Suppressor macrophage treated with lipopolysaccharide for 4 hours (primary cell): Measurements from ENCODE around the gene COA8.
"Not testable (repeated sequence)": the region's sequence is repeated elsewhere in the genome, so short reads cannot be mapped to it uniquely, and the experiment has no call there.

Source experiments
- DNase-seq: peaks from one replicate; pipeline ENCODE4 v3.0.0-alpha.2; 2020

The COA8 gene

GRCh38 chr14:103562429-103563225, at the start of gene COA8, which contains the start of gene BAG5:
TSS of gene COA8 (plus strand) at chr14:103562960. CDS start at chr14:103563002, 42 bp downstream.
TSS of gene BAG5 (minus strand) at chr14:103562657. CDS start at chr14:103561164, 1,493 bp downstream.
- peak; percentile 89 for DNase-seq

- no peak for DNase-seq
Observed at GRCh38 chr14:103514596-103515421, 48.0 kb upstream of the COA8 start.

GRCh38 chr14:103516426-103517173, 46.2 kb upstream of the COA8 start:
- no peak for DNase-seq

GRCh38 chr14:103517174-103517566, 45.6 kb upstream of the COA8 start:
- DNase-seq = no peak

GRCh38 chr14:103517721-103518421, 44.9 kb upstream of the COA8 start:
- DNase-seq = no peak

- peak; percentile 54 for DNase-seq
Observed at GRCh38 chr14:103518422-103519042, 44.2 kb upstream of the COA8 start.

GRCh38 chr14:103519043-103519836, 43.5 kb upstream of the COA8 start:
- DNase-seq = no peak

- no peak for DNase-seq
Observed at GRCh38 chr14:103519837-103520212, 42.9 kb upstream of the COA8 start.

GRCh38 chr14:103520269-103520656, 42.5 kb upstream of the COA8 start:
- no peak for DNase-seq

GRCh38 chr14:103520657-103521437, 41.9 kb upstream of the COA8 start:
- DNase-seq = peak; percentile 82

- no peak for DNase-seq
Observed at GRCh38 chr14:103521438-103521950, 41.3 kb upstream of the COA8 start.

GRCh38 chr14:103521951-103522563, 40.7 kb upstream of the COA8 start:
- no peak for DNase-seq

GRCh38 chr14:103522649-103523574, 39.8 kb upstream of the COA8 start, which contains the start of gene CKB:
TSS of gene CKB (minus strand) at chr14:103522830. CDS start at chr14:103522493, 337 bp downstream.
- DNase-seq = peak; percentile 78

- DNase-seq = no peak
Observed at GRCh38 chr14:103523575-103523954, 39.2 kb upstream of the COA8 start.

- DNase-seq = no peak
Observed at GRCh38 chr14:103524002-103524935, 38.5 kb upstream of the COA8 start.

- not testable (repeated sequence) for DNase-seq
Observed at GRCh38 chr14:103525430-103526246, 37.1 kb upstream of the COA8 start.
